HG03342 (cell line): ENCODE data around the gene REEP5.
"Not testable (repeated sequence)": the region's sequence is repeated elsewhere in the genome, so short reads cannot be mapped to it uniquely, and the experiment has no call there.

Experiments used
- ATAC-seq: cut with Tn5 transposase; IDR thresholded peaks from one replicate; pipeline ENCODE4 v1.9.1; 2021; ENCODE audit warnings: mild to moderate bottlenecking, moderate library complexity; ENCODE audit not compliant: unreplicated experiment

Gene REEP5

GRCh38 chr5:112933651-112934365 lies 11.8 kb upstream of the REEP5 start:
- ATAC-seq, result no peak

GRCh38 chr5:112933105-112933504 lies 11.1 kb upstream of the REEP5 start:
- no peak for ATAC-seq

GRCh38 chr5:112931473-112931872 lies 9.4 kb upstream of the REEP5 start:
- ATAC-seq, result no peak

- peak; percentile 45 for ATAC-seq
These were observed 8.0 kb upstream of the REEP5 start for GRCh38 chr5:112930082-112930344.

- peak; percentile 63 for ATAC-seq
These were observed 7.5 kb upstream of the REEP5 start for GRCh38 chr5:112929336-112930081.

GRCh38 chr5:112923988-112924387 lies 2.0 kb upstream of the REEP5 start:
- ATAC-seq, result no peak

- ATAC-seq, result peak; percentile 47
These were observed 1.3 kb upstream of the REEP5 start for GRCh38 chr5:112923148-112923917.

- ATAC-seq, result peak; percentile 30
These were observed 798 bp downstream of the REEP5 start for GRCh38 chr5:112921026-112921832.

- ATAC-seq, result no peak
These were observed 2.1 kb downstream of the REEP5 start for GRCh38 chr5:112919972-112920371.

GRCh38 chr5:112918679-112919078 lies 3.3 kb downstream of the REEP5 start:
- no peak for ATAC-seq

- ATAC-seq, result no peak
These were observed 3.9 kb downstream of the REEP5 start for GRCh38 chr5:112918136-112918535.

- no peak for ATAC-seq
These were observed 4.5 kb downstream of the REEP5 start for GRCh38 chr5:112917453-112917995.

- ATAC-seq, result no peak
These were observed 6.2 kb downstream of the REEP5 start for GRCh38 chr5:112915831-112916230.

- ATAC-seq, result no peak
These were observed 7.4 kb downstream of the REEP5 start for GRCh38 chr5:112914584-112914983.

GRCh38 chr5:112910529-112910928 lies 11.5 kb downstream of the REEP5 start:
- no peak for ATAC-seq

GRCh38 chr5:112908854-112909253 lies 13.2 kb downstream of the REEP5 start:
- no peak for ATAC-seq

- no peak for ATAC-seq
These were observed 14.8 kb downstream of the REEP5 start for GRCh38 chr5:112907166-112907631.

- no peak for ATAC-seq
These were observed 15.4 kb downstream of the REEP5 start for GRCh38 chr5:112906637-112907036.

- not testable (repeated sequence) for ATAC-seq
These were observed 17.0 kb downstream of the REEP5 start for GRCh38 chr5:112904996-112905395.

- no peak for ATAC-seq
These were observed 19.5 kb downstream of the REEP5 start for GRCh38 chr5:112902561-112902960.

GRCh38 chr5:112895682-112896081 lies 26.3 kb downstream of the REEP5 start:
- ATAC-seq, result no peak
